ENCODE data around the gene SLC7A1. TPM values are rescaled to one million over a fixed set of nuclear protein-coding genes. Genes with fewer than 3 reads are reported as not detected.
A peak's percentile ranks its signal among the peaks of the same experiment; 100 is the strongest.

Gene SLC7A1
- total and polyA plus RNA-seq, 2 donors (not counting 3 experiments of a cell fraction or from before 2014, with no cell fraction given) = 21.0 to 79.3 TPM

DNA sequence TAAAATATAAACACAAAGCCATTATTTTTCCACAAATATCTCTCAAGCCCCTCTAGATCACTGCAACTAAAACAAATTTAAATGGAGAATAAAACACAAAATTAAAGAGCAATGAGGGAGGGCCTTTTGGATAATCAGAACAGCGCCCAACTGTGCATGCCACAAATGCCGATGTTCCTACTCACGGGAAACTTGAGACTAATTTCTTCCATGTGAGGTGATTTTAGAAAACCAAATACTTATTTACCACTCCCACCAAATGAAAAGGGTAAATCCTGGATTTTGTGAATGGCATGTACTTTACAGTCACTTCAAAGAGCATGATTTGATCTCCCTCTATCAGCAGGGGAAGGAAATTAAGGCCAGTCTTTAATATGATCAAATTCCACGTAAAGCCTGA lies 74.8 kb downstream of the SLC7A1 start:
- peaks cover 38% of the 10 kb centered on the region for H3K4me1 ChIP-seq (ENCODE audit: control insufficient read depth, extremely low read depth, insufficient read depth, low read length)

More for the DNA sequence above, 74.8 kb downstream of the SLC7A1 start:
- peaks cover 11% of the 10 kb centered on the region for H3K79me2 ChIP-seq (ENCODE audit: control insufficient read depth, insufficient read depth, low read length)
- H3K9me1 ChIP-seq (replicated peaks; ENCODE audit: control insufficient read depth, extremely low read depth, insufficient read depth, low read length) = no peaks in the 10 kb centered on the region
- no peak overlapping the region for H3K4me3 ChIP-seq (replicated peaks in 1 of 3; ENCODE audit: insufficient read depth in 1 of 3, low read depth in 1 of 3, low read length in 3 of 3)
- CTCF ChIA-PET = interaction anchor here (1.0 to 1.9 kb wide), 2 partner anchors 12 to 187 kb away, joined by 3 to 7 read pairs; no protein-coding TSS in a partner anchor
- no peak overlapping the region for H2AFZ ChIP-seq (ENCODE audit: low read depth, low read length)
- H3K27me3 ChIP-seq (ENCODE audit: control insufficient read depth in 2 of 2, insufficient read depth in 2 of 2, low read length in 2 of 2) = no peaks in the 10 kb centered on the region
- no peaks in the 10 kb centered on the region for H3K9me3 ChIP-seq (replicated peaks; ENCODE audit: control insufficient read depth, insufficient read depth, low read length)
- peaks cover 15 to 22% of the 10 kb centered on the region in 2 experiments for H3K36me3 ChIP-seq (ENCODE audit: control insufficient read depth in 2 of 2, extremely low read depth in 1 of 2, insufficient read depth in 2 of 2, low read length in 2 of 2)
- no peaks in the 10 kb centered on the region for H4K20me1 ChIP-seq (replicated peaks; ENCODE audit: control insufficient read depth, extremely low read depth, insufficient read depth, low read length)
- dilution Hi-C loops (cut with MboI; ENCODE audit: extremely low pct_ligation_motif_present, low sequenced_read_pairs) (no loop called here), intact Hi-C loops (cut with micrococcal nuclease) (loop anchor here (5.0 kb wide), 1 partner anchor 72 kb away; no protein-coding TSS in a partner anchor)
- H3K27ac ChIP-seq (ENCODE audit: insufficient read depth, low read depth, low read length) = peak overlapping the region; percentile 61
- BruUV-seq (replicated peaks) = no TSS peak
- no peak overlapping the region for H3K9ac ChIP-seq (replicated peaks; ENCODE audit: extremely low read depth, insufficient read depth, low read length)
- peak overlapping the region; percentile 2 for H3K4me2 ChIP-seq (ENCODE audit: insufficient read depth, low read length)
- peak; percentile 63 for DNase-seq (ENCODE audit: low read depth, low spot score)
- no peak for TF ChIP-seq MYC (IDR thresholded peaks at IDR 0.05; ENCODE audit: low read depth, low read length)
- TF ChIP-seq POLR2AphosphoS5 (IDR thresholded peaks at IDR 0.05; ENCODE audit: insufficient read depth, low read depth, low read length) = no peak
- no peak for TF ChIP-seq POLR2A (IDR thresholded peaks at IDR 0.05; ENCODE audit: low read depth, low read length)
- no peak for TF ChIP-seq EZH2 (IDR thresholded peaks at IDR 0.05; ENCODE audit: borderline replicate concordance, low read depth, low read length, severe bottlenecking)
- TF ChIP-seq JUN (IDR thresholded peaks at IDR 0.05; ENCODE audit: borderline replicate concordance, insufficient read depth, insufficient read length, low read depth) = peak; percentile 41
- TF ChIP-seq FOS (IDR thresholded peaks at IDR 0.05; ENCODE audit: borderline replicate concordance, insufficient read depth, low read length) = peak; percentile 21
- TF ChIP-seq GATA2 (IDR thresholded peaks at IDR 0.05; ENCODE audit: insufficient read depth, insufficient read length, low read depth, low read length) = no peak
- TF ChIP-seq MAX (IDR thresholded peaks at IDR 0.05; ENCODE audit: insufficient read depth, insufficient read length) = no peak
- TF ChIP-seq, protein P1, sequence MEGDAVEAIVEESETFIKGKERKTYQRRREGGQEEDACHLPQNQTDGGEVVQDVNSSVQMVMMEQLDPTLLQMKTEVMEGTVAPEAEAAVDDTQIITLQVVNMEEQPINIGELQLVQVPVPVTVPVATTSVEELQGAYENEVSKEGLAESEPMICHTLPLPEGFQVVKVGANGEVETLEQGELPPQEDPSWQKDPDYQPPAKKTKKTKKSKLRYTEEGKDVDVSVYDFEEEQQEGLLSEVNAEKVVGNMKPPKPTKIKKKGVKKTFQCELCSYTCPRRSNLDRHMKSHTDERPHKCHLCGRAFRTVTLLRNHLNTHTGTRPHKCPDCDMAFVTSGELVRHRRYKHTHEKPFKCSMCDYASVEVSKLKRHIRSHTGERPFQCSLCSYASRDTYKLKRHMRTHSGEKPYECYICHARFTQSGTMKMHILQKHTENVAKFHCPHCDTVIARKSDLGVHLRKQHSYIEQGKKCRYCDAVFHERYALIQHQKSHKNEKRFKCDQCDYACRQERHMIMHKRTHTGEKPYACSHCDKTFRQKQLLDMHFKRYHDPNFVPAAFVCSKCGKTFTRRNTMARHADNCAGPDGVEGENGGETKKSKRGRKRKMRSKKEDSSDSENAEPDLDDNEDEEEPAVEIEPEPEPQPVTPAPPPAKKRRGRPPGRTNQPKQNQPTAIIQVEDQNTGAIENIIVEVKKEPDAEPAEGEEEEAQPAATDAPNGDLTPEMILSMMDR (IDR thresholded peaks at IDR 0.05; ENCODE audit: extremely low read depth in 1 of 2, insufficient read depth in 1 of 2, low read depth in 1 of 2, low read length in 2 of 2) = no peak
- POLR2A ChIA-PET = no interaction called here
- peak; percentile 62 for FAIRE-seq

Data from endothelial cell of umbilical vein (primary cell).